GM19099 (cell line): Measurements from ENCODE around the gene BPIFB2.

Experiments used
- POLR2A ChIP-seq: IDR thresholded peaks from 3 replicates; pipeline ENCODE4 v1.6.1; 2011; ENCODE audit warnings: low read depth; ENCODE audit not compliant: insufficient read length; ENCODE audit errors: extremely low read depth

The BPIFB2 gene

GRCh38 chr20:33054791-33055190, 47.3 kb downstream of the BPIFB2 start:
- no peak for TF ChIP-seq POLR2A

- TF ChIP-seq POLR2A, result no peak
These were observed 51.6 kb downstream of the BPIFB2 start for GRCh38 chr20:33059136-33059535.

- no peak for TF ChIP-seq POLR2A
These were observed 52.4 kb downstream of the BPIFB2 start for GRCh38 chr20:33059741-33060390.

GRCh38 chr20:33061658-33062028, 54.1 kb downstream of the BPIFB2 start:
- TF ChIP-seq POLR2A, result no peak

- no peak for TF ChIP-seq POLR2A
These were observed 54.8 kb downstream of the BPIFB2 start for GRCh38 chr20:33062105-33062824.

GRCh38 chr20:33062825-33063149, 55.3 kb downstream of the BPIFB2 start:
- TF ChIP-seq POLR2A, result no peak

GRCh38 chr20:33063271-33063670, 55.8 kb downstream of the BPIFB2 start:
- no peak for TF ChIP-seq POLR2A

- no peak for TF ChIP-seq POLR2A
These were observed 57.2 kb downstream of the BPIFB2 start for GRCh38 chr20:33064572-33065287.

GRCh38 chr20:33065785-33066184, 58.3 kb downstream of the BPIFB2 start:
- TF ChIP-seq POLR2A, result no peak

- TF ChIP-seq POLR2A, result no peak
These were observed 60.3 kb downstream of the BPIFB2 start for GRCh38 chr20:33067806-33068205.

GRCh38 chr20:33068251-33068939, 60.9 kb downstream of the BPIFB2 start:
- TF ChIP-seq POLR2A, result no peak

- TF ChIP-seq POLR2A, result no peak
These were observed 62.2 kb downstream of the BPIFB2 start for GRCh38 chr20:33069673-33070072.

- no peak for TF ChIP-seq POLR2A
These were observed 62.9 kb downstream of the BPIFB2 start for GRCh38 chr20:33070111-33071053.

- no peak for TF ChIP-seq POLR2A
These were observed 63.7 kb downstream of the BPIFB2 start for GRCh38 chr20:33071198-33071597.
